Astrocyte (in vitro differentiated cells and primary cell): Measurements from ENCODE around the gene CTIF.

Experiments used
- EZH2 ChIP-seq: IDR thresholded peaks from 2 replicates; pipeline ENCODE4 v1.6.1; 2012; ENCODE audit warnings: mild to moderate bottlenecking, low read length, inconsistent platforms; ENCODE audit not compliant: insufficient read depth
- TF ChIP-seq, protein P1 (sequence below): IDR thresholded peaks from 2 replicates; pipeline ENCODE4 v1.5.1; 2011; ENCODE audit warnings: low read depth, mild to moderate bottlenecking, inconsistent platforms, low read length, moderate library complexity; ENCODE audit not compliant: insufficient read depth

DNA sequence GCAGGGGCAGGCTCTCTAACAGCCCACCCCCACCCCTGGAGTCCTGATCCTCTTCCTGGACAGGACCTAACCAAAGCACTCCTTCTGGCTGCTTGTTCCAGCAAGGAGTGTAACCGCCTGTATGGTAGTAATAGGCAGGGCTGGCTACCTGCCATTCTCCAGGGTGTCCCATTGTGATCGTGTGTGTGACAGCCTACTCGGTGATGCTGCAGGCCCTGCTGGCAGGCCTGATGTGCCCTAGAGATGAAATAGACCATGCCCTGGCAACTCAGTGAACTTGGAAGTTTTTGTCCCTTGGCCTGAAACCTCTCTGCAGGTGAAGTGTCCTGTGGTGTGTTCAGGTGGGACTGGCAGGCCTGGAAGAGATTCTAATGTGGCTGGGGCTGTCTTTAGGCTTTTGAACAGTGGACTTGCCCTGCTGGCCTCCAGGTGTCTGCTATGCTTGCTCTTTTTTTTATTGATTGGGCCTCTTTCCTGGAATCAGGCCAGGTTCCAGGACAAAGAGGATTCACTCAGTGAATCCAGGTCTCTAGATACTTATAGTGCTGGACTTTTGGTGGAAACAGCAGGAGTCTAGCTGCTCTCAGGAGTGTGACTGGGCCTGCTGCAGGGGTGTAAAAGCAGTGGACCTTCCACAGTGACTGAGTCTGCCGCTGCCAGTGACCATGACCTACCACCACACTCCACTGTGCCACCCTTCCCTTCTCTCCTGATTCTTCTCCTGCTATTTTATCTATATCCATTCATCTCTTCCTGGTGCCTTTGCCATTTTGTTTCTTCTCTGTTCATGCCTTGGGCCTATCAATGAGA lies 132.1 kb downstream of the CTIF start:
- TF ChIP-seq, protein P1, sequence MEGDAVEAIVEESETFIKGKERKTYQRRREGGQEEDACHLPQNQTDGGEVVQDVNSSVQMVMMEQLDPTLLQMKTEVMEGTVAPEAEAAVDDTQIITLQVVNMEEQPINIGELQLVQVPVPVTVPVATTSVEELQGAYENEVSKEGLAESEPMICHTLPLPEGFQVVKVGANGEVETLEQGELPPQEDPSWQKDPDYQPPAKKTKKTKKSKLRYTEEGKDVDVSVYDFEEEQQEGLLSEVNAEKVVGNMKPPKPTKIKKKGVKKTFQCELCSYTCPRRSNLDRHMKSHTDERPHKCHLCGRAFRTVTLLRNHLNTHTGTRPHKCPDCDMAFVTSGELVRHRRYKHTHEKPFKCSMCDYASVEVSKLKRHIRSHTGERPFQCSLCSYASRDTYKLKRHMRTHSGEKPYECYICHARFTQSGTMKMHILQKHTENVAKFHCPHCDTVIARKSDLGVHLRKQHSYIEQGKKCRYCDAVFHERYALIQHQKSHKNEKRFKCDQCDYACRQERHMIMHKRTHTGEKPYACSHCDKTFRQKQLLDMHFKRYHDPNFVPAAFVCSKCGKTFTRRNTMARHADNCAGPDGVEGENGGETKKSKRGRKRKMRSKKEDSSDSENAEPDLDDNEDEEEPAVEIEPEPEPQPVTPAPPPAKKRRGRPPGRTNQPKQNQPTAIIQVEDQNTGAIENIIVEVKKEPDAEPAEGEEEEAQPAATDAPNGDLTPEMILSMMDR = no peak
- no peak for TF ChIP-seq EZH2
